Keratinocyte (primary cell): Measurements from ENCODE around the gene TMA7B.
"Not testable (repeated sequence)": the region's sequence is repeated elsewhere in the genome, so short reads cannot be mapped to it uniquely, and the experiment has no call there.

Experiments used
- EZH2 ChIP-seq: IDR thresholded peaks from one replicate; pipeline ENCODE4 v1.6.1; 2012; ENCODE audit warnings: inconsistent platforms, mild to moderate bottlenecking, low read length, moderate library complexity
- TF ChIP-seq, protein P1 (sequence below), 3 experiments: IDR thresholded peaks in 1 of 3; conservative IDR thresholded peaks in 1 of 3; optimal IDR thresholded peaks in 1 of 3; 2 replicates in 2 of 3; 3 replicates in 1 of 3; pipeline versions ENCODE3 to v1.5.1; 2011; ENCODE audit warnings: low read length in 3 of 3, mild to moderate bottlenecking in 3 of 3, moderate library complexity in 2 of 3, control low read depth in 1 of 3, inconsistent platforms in 1 of 3; ENCODE audit not compliant: insufficient read depth in 2 of 3; ENCODE audit errors: extremely low read depth in 1 of 3

DNA sequence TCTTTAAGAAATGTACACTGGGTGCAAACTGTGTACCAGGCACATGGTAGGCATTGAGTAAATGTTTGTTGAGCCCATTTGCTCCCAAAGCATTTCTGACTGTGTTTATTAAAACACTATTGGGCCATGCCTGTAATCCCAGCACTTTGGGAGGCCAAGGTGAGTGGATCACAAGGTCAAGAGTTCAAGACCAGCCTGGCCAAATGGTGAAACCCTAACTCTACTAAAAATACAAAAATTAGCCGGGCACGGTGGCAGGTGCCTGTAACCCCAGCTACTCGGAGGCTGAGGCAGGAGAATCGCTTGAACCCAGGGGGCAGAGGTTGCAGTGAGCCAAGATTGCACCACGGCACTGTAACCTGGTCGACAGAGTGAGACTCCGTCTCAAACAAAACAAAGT is 32.7 kb downstream of the TMA7B start:
- TF ChIP-seq, protein P1, sequence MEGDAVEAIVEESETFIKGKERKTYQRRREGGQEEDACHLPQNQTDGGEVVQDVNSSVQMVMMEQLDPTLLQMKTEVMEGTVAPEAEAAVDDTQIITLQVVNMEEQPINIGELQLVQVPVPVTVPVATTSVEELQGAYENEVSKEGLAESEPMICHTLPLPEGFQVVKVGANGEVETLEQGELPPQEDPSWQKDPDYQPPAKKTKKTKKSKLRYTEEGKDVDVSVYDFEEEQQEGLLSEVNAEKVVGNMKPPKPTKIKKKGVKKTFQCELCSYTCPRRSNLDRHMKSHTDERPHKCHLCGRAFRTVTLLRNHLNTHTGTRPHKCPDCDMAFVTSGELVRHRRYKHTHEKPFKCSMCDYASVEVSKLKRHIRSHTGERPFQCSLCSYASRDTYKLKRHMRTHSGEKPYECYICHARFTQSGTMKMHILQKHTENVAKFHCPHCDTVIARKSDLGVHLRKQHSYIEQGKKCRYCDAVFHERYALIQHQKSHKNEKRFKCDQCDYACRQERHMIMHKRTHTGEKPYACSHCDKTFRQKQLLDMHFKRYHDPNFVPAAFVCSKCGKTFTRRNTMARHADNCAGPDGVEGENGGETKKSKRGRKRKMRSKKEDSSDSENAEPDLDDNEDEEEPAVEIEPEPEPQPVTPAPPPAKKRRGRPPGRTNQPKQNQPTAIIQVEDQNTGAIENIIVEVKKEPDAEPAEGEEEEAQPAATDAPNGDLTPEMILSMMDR (optimal IDR thresholded peaks at IDR 0.05 in 1 of 3, IDR thresholded peaks at IDR 0.05 in 1 of 3, conservative IDR thresholded peaks at IDR 0.05 in 1 of 3; ENCODE audit: extremely low read depth in 1 of 3, insufficient read depth in 2 of 3, low read length in 3 of 3), result not testable (repeated sequence)
- not testable (repeated sequence) for TF ChIP-seq EZH2
